GM23338 (cell line): Measurements from ENCODE around the gene THAP6. TPM values are rescaled to one million over a fixed set of nuclear protein-coding genes. Genes with fewer than 3 reads are reported as not detected.

ENCODE experiments used
- ATAC-seq: fragments of 200-7000 bp; cut with Tn5 transposase; 3 replicates; pipeline ENCODE4 v1.9.1; 2020
- DNase-seq: peaks from one replicate; pipeline ENCODE4 v3.0.0-alpha.2; 2015; ENCODE audit warnings: low spot score
- H2AFZ ChIP-seq: fragments of 200-600 bp; sonication (generic); 2 replicates; pipeline ENCODE4 v1.8.0; 2016; ENCODE audit warnings: antibody characterized with exemption, mild to moderate bottlenecking, moderate library complexity
- H3F3A ChIP-seq: fragments of 200-600 bp; sonication (generic); replicated peaks from 2 replicates; pipeline ENCODE4 v1.8.0; 2017; ENCODE audit warnings: antibody characterized with exemption, mixed run types, low read depth
- H3K27ac ChIP-seq: fragments of 200-600 bp; sonication (generic); 2 replicates; pipeline ENCODE4 v1.6.1; 2016; ENCODE audit warnings: low read depth
- H3K27me3 ChIP-seq: fragments of 200-600 bp; sonication (generic); 2 replicates; pipeline ENCODE4 v1.8.0; 2016; ENCODE audit warnings: mild to moderate bottlenecking, mixed run types, moderate library complexity; ENCODE audit not compliant: insufficient read depth
- H3K36me3 ChIP-seq: fragments of 200-600 bp; sonication (generic); 2 replicates; pipeline ENCODE4 v1.8.0; 2016; ENCODE audit warnings: mild to moderate bottlenecking; ENCODE audit not compliant: insufficient read depth
- H3K4me1 ChIP-seq: fragments of 200-600 bp; sonication (generic); 2 replicates; pipeline ENCODE4 v1.8.0; 2016; ENCODE audit warnings: mild to moderate bottlenecking, moderate library complexity; ENCODE audit not compliant: insufficient read depth
- H3K4me2 ChIP-seq: fragments of 200-600 bp; sonication (generic); 2 replicates; pipeline ENCODE4 v1.7.1; 2017; ENCODE audit warnings: mixed run types
- H3K4me3 ChIP-seq: fragments of 200-600 bp; sonication (generic); 2 replicates; pipeline ENCODE4 v1.6.1; 2016; ENCODE audit warnings: mixed run types
- H3K79me2 ChIP-seq: fragments of 200-600 bp; sonication (generic); replicated peaks from 2 replicates; pipeline ENCODE4 v1.8.0; 2017; ENCODE audit warnings: mild to moderate bottlenecking; ENCODE audit not compliant: insufficient read depth
- H3K9me2 ChIP-seq: fragments of 200-600 bp; sonication (generic); 2 replicates; pipeline ENCODE4 v1.8.0; 2017; ENCODE audit not compliant: insufficient read depth
- H4K20me1 ChIP-seq: fragments of 200-600 bp; sonication (generic); replicated peaks from 2 replicates; pipeline ENCODE4 v1.8.0; 2017; ENCODE audit warnings: mild to moderate bottlenecking; ENCODE audit not compliant: insufficient read depth
- H3K27ac Mint-ChIP-seq: 2 replicates; pipeline ENCODE4 v1.8.0; 2020; ENCODE audit warnings: inconsistent platforms, mild to moderate bottlenecking, moderate library complexity, mixed read lengths
- H3K27me3 Mint-ChIP-seq: 3 replicates; pipeline ENCODE4 v1.8.0; 2022; ENCODE audit warnings: low read depth, mild to moderate bottlenecking, moderate library complexity, mixed read lengths, inconsistent platforms; ENCODE audit not compliant: insufficient read depth, poor library complexity
- H3K36me3 Mint-ChIP-seq: 3 replicates; pipeline ENCODE4 v1.8.0; 2021; ENCODE audit warnings: low read depth, mild to moderate bottlenecking, inconsistent platforms, moderate library complexity, mixed read lengths
- H3K4me1 Mint-ChIP-seq: 3 replicates; pipeline ENCODE4 v1.8.0; 2020; ENCODE audit warnings: mild to moderate bottlenecking, inconsistent platforms, mixed read lengths
- H3K4me3 Mint-ChIP-seq: 3 replicates; pipeline ENCODE4 v1.8.0; 2021; ENCODE audit warnings: moderate library complexity, mild to moderate bottlenecking, inconsistent platforms, mixed read lengths
- H3K9me3 Mint-ChIP-seq: 3 replicates; pipeline ENCODE4 v1.8.0; 2020; ENCODE audit warnings: moderate library complexity, mild to moderate bottlenecking, inconsistent platforms, mixed read lengths
- CREB1 ChIP-seq: fragments of 250-450 bp; sonication (Bioruptor Pico); IDR thresholded peaks from 2 replicates; pipeline ENCODE4 v1.5.0; 2020; ENCODE audit warnings: low read depth, mild to moderate bottlenecking, moderate library complexity
- EZH2 ChIP-seq: fragments of 200-600 bp; sonication (generic); IDR thresholded peaks from one replicate; pipeline ENCODE4 v1.8.0; 2017; ENCODE audit warnings: antibody characterized with exemption, mild to moderate bottlenecking, low read depth; ENCODE audit not compliant: unreplicated experiment
- EZH2phosphoT487 ChIP-seq: fragments of 200-600 bp; sonication (generic); IDR thresholded peaks from one replicate; pipeline ENCODE4 v1.8.1; 2018; ENCODE audit warnings: antibody characterized with exemption; ENCODE audit not compliant: unreplicated experiment
- JUNB ChIP-seq: IDR thresholded peaks from one replicate; pipeline ENCODE4 v1.6.1; 2016; ENCODE audit warnings: antibody characterized with exemption; ENCODE audit not compliant: unreplicated experiment
- NANOG ChIP-seq: IDR thresholded peaks from 2 replicates; pipeline ENCODE4 v1.6.1; 2016; ENCODE audit warnings: antibody characterized with exemption, borderline replicate concordance
- POLR2AphosphoS5 ChIP-seq: IDR thresholded peaks from 2 replicates; pipeline ENCODE4 v1.6.1; 2016; ENCODE audit warnings: antibody characterized with exemption, low read depth
- ZNF114 ChIP-seq: fragments of 250-450 bp; sonication (Bioruptor Pico); IDR thresholded peaks from 2 replicates; pipeline ENCODE4 v1.5.0; 2020; ENCODE audit warnings: mild to moderate bottlenecking, moderate library complexity
- ZNF331 ChIP-seq: fragments of 250-450 bp; sonication (Bioruptor Pico); IDR thresholded peaks from 2 replicates; pipeline ENCODE4 v1.5.0; 2020; ENCODE audit warnings: low read depth, mild to moderate bottlenecking, moderate library complexity
- polyA plus RNA-seq: library from polyadenylated mRNA; unstranded; fragments of >200 nt; fragmentation: Nextera tagmentation; extraction: Ambion mirVana; gene quantifications from 2 replicates; pipeline ENCODE4 v1.2.1, GENCODE V29; 2016
- total RNA-seq: library from RNA; depleted of rRNA; stranded (reverse); fragments of >200 nt; shearing (Covaris generic); gene quantifications from 2 replicates; pipeline ENCODE4 v1.2.3, GENCODE V29; 2014
- TF ChIP-seq, protein P1 (sequence below), 2 experiments: fragments of 200-600 bp in 1 of 2; sonication (generic) in 1 of 2; conservative IDR thresholded peaks; 2 replicates each; pipeline versions ENCODE4 v1.5.1 to v1.6.1; 2016 to 2017; ENCODE audit warnings: antibody characterized with exemption in 2 of 2, low read depth in 2 of 2, mild to moderate bottlenecking in 2 of 2, moderate library complexity in 1 of 2
- TF ChIP-seq, protein P2 (sequence below): IDR thresholded peaks from one replicate; pipeline ENCODE4 v1.6.1; 2018; ENCODE audit warnings: antibody characterized with exemption; ENCODE audit not compliant: unreplicated experiment
- TF ChIP-seq, protein P3 (sequence below): IDR thresholded peaks from 2 replicates; pipeline ENCODE4 v1.6.1; 2016; ENCODE audit warnings: antibody characterized with exemption
- TF ChIP-seq, protein P4 (sequence below): fragments of 250-450 bp; sonication (Bioruptor Pico); IDR thresholded peaks from 2 replicates; pipeline ENCODE4 v1.5.0; 2020; ENCODE audit warnings: mild to moderate bottlenecking, moderate library complexity

THAP6 gene
- total and polyA plus RNA-seq, 2 experiments from 2014 or later, result 9.0 to 15.2 TPM

DNA sequence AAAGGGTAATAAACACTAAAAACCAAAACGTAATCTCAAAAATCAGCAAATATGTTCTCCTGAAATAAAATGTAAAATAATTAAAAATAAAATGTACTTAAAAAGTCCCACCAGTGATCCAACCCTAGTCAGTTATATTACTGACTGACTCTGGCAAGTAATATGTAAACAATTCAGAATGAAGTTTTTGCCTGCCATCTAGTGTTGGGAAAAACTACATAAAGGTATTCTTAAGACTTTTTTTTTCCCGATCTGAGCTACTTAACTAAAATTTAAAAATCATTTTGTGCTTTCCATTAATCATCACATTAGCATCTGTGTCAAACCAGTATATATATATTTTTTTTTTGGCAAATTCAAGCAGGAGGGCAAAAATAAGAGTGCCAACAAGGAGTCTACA, 24.1 kb upstream of the THAP6 start (continued):
- TF ChIP-seq, protein P1, sequence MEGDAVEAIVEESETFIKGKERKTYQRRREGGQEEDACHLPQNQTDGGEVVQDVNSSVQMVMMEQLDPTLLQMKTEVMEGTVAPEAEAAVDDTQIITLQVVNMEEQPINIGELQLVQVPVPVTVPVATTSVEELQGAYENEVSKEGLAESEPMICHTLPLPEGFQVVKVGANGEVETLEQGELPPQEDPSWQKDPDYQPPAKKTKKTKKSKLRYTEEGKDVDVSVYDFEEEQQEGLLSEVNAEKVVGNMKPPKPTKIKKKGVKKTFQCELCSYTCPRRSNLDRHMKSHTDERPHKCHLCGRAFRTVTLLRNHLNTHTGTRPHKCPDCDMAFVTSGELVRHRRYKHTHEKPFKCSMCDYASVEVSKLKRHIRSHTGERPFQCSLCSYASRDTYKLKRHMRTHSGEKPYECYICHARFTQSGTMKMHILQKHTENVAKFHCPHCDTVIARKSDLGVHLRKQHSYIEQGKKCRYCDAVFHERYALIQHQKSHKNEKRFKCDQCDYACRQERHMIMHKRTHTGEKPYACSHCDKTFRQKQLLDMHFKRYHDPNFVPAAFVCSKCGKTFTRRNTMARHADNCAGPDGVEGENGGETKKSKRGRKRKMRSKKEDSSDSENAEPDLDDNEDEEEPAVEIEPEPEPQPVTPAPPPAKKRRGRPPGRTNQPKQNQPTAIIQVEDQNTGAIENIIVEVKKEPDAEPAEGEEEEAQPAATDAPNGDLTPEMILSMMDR (conservative IDR thresholded peaks at IDR 0.05; ENCODE audit: low read depth in 2 of 2), result peak in 1 of 2 experiments; percentile 37; a peak in 2 of 4 replicates
- TF ChIP-seq CREB1, result no peak

DNA sequence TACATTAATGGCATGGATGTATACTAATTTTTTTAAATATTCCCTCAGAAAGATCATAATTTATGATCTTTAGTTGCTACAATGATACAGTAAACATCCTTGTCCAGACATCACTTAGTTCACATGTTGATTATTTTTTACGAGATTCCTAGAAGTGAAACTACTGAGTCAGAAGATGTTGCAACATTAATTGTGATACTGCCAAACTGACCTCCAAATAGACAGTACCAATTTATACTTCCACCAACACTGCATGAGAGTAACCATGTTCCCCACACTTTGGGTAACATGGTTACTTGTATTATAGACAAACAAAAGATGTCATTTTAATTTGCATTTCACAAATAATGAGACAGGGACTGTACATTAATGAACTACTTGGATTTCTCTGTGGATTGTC, 19.7 kb upstream of the THAP6 start:
- peaks cover 39% of the 10 kb centered on the region for H3K79me2 ChIP-seq
- H3K27ac ChIP-seq, result no peak overlapping the region
- TF ChIP-seq ZNF114 (no peak), EZH2phosphoT487 (no peak), ZNF331 (no peak), EZH2 (no peak), JUNB (no peak), CREB1 (no peak), NANOG (no peak), POLR2AphosphoS5 (no peak)
- TF ChIP-seq, protein P2, sequence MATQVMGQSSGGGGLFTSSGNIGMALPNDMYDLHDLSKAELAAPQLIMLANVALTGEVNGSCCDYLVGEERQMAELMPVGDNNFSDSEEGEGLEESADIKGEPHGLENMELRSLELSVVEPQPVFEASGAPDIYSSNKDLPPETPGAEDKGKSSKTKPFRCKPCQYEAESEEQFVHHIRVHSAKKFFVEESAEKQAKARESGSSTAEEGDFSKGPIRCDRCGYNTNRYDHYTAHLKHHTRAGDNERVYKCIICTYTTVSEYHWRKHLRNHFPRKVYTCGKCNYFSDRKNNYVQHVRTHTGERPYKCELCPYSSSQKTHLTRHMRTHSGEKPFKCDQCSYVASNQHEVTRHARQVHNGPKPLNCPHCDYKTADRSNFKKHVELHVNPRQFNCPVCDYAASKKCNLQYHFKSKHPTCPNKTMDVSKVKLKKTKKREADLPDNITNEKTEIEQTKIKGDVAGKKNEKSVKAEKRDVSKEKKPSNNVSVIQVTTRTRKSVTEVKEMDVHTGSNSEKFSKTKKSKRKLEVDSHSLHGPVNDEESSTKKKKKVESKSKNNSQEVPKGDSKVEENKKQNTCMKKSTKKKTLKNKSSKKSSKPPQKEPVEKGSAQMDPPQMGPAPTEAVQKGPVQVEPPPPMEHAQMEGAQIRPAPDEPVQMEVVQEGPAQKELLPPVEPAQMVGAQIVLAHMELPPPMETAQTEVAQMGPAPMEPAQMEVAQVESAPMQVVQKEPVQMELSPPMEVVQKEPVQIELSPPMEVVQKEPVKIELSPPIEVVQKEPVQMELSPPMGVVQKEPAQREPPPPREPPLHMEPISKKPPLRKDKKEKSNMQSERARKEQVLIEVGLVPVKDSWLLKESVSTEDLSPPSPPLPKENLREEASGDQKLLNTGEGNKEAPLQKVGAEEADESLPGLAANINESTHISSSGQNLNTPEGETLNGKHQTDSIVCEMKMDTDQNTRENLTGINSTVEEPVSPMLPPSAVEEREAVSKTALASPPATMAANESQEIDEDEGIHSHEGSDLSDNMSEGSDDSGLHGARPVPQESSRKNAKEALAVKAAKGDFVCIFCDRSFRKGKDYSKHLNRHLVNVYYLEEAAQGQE, result no peak
- TF ChIP-seq, protein P3, sequence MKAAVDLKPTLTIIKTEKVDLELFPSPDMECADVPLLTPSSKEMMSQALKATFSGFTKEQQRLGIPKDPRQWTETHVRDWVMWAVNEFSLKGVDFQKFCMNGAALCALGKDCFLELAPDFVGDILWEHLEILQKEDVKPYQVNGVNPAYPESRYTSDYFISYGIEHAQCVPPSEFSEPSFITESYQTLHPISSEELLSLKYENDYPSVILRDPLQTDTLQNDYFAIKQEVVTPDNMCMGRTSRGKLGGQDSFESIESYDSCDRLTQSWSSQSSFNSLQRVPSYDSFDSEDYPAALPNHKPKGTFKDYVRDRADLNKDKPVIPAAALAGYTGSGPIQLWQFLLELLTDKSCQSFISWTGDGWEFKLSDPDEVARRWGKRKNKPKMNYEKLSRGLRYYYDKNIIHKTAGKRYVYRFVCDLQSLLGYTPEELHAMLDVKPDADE, result no peak
- TF ChIP-seq, protein P4, sequence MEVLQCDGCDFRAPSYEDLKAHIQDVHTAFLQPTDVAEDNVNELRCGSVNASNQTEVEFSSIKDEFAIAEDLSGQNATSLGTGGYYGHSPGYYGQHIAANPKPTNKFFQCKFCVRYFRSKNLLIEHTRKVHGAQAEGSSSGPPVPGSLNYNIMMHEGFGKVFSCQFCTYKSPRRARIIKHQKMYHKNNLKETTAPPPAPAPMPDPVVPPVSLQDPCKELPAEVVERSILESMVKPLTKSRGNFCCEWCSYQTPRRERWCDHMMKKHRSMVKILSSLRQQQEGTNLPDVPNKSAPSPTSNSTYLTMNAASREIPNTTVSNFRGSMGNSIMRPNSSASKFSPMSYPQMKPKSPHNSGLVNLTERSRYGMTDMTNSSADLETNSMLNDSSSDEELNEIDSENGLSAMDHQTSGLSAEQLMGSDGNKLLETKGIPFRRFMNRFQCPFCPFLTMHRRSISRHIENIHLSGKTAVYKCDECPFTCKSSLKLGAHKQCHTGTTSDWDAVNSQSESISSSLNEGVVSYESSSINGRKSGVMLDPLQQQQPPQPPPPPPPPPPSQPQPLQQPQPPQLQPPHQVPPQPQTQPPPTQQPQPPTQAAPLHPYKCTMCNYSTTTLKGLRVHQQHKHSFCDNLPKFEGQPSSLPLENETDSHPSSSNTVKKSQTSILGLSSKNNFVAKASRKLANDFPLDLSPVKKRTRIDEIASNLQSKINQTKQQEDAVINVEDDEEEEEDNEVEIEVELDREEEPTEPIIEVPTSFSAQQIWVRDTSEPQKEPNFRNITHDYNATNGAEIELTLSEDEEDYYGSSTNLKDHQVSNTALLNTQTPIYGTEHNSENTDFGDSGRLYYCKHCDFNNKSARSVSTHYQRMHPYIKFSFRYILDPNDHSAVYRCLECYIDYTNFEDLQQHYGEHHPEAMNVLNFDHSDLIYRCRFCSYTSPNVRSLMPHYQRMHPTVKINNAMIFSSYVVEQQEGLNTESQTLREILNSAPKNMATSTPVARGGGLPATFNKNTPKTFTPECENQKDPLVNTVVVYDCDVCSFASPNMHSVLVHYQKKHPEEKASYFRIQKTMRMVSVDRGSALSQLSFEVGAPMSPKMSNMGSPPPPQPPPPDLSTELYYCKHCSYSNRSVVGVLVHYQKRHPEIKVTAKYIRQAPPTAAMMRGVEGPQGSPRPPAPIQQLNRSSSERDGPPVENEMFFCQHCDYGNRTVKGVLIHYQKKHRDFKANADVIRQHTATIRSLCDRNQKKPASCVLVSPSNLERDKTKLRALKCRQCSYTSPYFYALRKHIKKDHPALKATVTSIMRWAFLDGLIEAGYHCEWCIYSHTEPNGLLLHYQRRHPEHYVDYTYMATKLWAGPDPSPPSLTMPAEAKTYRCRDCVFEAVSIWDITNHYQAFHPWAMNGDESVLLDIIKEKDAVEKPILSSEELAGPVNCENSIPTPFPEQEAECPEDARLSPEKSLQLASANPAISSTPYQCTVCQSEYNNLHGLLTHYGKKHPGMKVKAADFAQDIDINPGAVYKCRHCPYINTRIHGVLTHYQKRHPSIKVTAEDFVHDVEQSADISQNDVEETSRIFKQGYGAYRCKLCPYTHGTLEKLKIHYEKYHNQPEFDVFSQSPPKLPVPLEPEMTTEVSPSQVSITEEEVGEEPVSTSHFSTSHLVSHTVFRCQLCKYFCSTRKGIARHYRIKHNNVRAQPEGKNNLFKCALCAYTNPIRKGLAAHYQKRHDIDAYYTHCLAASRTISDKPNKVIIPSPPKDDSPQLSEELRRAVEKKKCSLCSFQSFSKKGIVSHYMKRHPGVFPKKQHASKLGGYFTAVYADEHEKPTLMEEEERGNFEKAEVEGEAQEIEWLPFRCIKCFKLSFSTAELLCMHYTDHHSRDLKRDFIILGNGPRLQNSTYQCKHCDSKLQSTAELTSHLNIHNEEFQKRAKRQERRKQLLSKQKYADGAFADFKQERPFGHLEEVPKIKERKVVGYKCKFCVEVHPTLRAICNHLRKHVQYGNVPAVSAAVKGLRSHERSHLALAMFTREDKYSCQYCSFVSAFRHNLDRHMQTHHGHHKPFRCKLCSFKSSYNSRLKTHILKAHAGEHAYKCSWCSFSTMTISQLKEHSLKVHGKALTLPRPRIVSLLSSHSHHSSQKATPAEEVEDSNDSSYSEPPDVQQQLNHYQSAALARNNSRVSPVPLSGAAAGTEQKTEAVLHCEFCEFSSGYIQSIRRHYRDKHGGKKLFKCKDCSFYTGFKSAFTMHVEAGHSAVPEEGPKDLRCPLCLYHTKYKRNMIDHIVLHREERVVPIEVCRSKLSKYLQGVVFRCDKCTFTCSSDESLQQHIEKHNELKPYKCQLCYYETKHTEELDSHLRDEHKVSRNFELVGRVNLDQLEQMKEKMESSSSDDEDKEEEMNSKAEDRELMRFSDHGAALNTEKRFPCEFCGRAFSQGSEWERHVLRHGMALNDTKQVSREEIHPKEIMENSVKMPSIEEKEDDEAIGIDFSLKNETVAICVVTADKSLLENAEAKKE (CRISPR knock-in tag), result no peak

More for the DNA sequence above, 19.7 kb upstream of the THAP6 start:
- Mint-ChIP-seq H3K27ac (no peak overlapping the region), H3K4me3 (no peak overlapping the region), H3K4me1 (no peaks in the 10 kb centered on the region), H3K9me3 (peaks cover 2% of the 10 kb centered on the region; the same call in 1 of the 3 replicates), H3K27me3 (no peaks in the 10 kb centered on the region), H3K36me3 (peaks cover 32% of the 10 kb centered on the region)
- Histone ChIP-seq H3K27me3 (no peaks in the 10 kb centered on the region), H3K9me2 (no peaks in the 10 kb centered on the region), H3K36me3 (peaks cover 3% of the 10 kb centered on the region; the same call in 1 of the 2 replicates), H3K4me1 (no peaks in the 10 kb centered on the region), H4K20me1 (peaks cover 15% of the 10 kb centered on the region), H3K4me3 (no peak overlapping the region), H3K4me2 (no peak overlapping the region), H2AFZ (no peak overlapping the region), H3F3A (no peaks in the 10 kb centered on the region)
- ATAC-seq, result no peak
- no peak for DNase-seq
